Measurements from ENCODE around the gene PNKD.

GRCh38 chr2:218274586-218274985 lies 4.3 kb downstream of the PNKD start:
- TF ChIP-seq EZH2phosphoT487 (IDR thresholded peaks at IDR 0.05; ENCODE audit: low read depth, severe bottlenecking, unreplicated experiment) = no peak
- TF ChIP-seq CTCF (IDR thresholded peaks at IDR 0.05; ENCODE audit: poor library complexity) = no peak
- TF ChIP-seq EZH2 (IDR thresholded peaks at IDR 0.05; ENCODE audit: borderline replicate concordance) = no peak

Data from hepatocyte (in vitro differentiated cells).